ENCODE data around the gene BCAP31. TPM values are rescaled to one million over a fixed set of nuclear protein-coding genes. Genes with fewer than 3 reads are reported as not detected.

BCAP31 gene
- total and polyA plus RNA-seq, 12 donors: 70.2 to 164 (median 85.4) TPM

DNA sequence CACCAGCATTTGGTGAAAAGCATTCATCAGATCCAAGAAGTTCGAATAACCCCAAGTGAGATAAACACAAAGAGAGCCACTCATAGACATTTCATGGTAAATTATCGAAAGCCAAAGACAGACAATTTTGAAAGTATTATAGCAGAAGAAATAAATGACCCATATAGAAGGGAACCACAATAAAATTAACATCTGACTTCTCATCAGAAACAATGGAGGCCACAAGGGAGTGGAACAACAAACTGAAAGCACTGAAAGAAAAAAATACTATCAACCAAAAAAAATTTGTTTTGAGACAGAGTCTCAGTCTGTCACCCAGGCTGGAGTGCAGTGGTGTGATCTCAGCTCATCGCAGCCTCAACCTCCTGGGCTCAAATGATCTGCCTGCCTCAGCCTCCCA, 64.9 kb downstream of the BCAP31 start:
- WGBS, 2 donors: 87 to 96% methylated on average over 2 to 3 of the region's 3 CpGs
- Histone ChIP-seq H3K4me1 (no peaks in the 10 kb centered on the region), H3K27me3 (peaks cover 0 to 68% (median 13%) of the 10 kb centered on the region in 7 donors), H3K9me3 (peaks cover 0 to 10% (median 0%) of the 10 kb centered on the region in 11 donors), H3K4me3 (no peak overlapping the region), H3K36me3 (no peaks in the 10 kb centered on the region), H3K27ac (no peak overlapping the region)
- intact Hi-C loops (cut with DNase I): loop anchor here in 2 of 10 donors (10.0 kb wide), 2 partner anchors 54 to 1186 kb away; no protein-coding TSS in a partner anchor
- no peak for ATAC-seq
- DNase-seq: no peak
- no peak for TF ChIP-seq CTCF (IDR thresholded peaks at IDR 0.05)

- no peak for DNase-seq
These were observed 67.0 kb downstream of the BCAP31 start for GRCh38 chrX:153657161-153657560.

DNA sequence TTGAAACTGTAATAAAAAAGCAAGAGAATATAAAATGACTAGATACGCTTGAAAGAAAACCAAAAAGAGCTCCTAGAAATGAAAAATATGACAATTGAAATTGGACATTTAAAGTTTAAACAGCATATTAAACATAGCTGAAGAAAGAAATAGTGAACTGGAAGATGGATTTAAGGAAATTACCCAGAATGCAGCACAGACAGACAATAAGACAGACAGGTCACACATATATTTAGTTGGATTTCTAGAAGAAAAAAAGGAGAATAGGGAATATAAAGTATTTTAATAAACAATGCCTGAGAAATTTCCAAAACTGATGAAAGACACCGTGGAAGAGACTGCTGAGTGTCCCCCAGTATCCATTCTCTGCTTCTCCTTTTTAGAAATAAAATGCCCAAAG, 70.6 kb downstream of the BCAP31 start:
- Histone ChIP-seq H3K36me3 (no peaks in the 10 kb centered on the region), H3K9me3 (peaks cover 0 to 16% (median 0%) of the 10 kb centered on the region in 11 donors), H3K4me1 (no peaks in the 10 kb centered on the region), H3K27me3 (peaks cover 0 to 23% (median 7%) of the 10 kb centered on the region in 7 donors), H3K27ac (no peak overlapping the region), H3K4me3 (no peak overlapping the region)
- WGBS, 2 donors: 92 to 93% methylated on average over 2 of the region's 2 CpGs
- no peak for ATAC-seq
- intact Hi-C loops (cut with DNase I): loop anchor here in 3 of 10 donors (5.0 to 10.0 kb wide), 3 partner anchors 49 to 1191 kb away; no protein-coding TSS in a partner anchor
- TF ChIP-seq CTCF (IDR thresholded peaks at IDR 0.05): no peak
- DNase-seq: no peak

More at GRCh38 chrX:153657161-153657560, 67.0 kb downstream of the BCAP31 start:
- Histone ChIP-seq H3K9me3 (peaks cover 0 to 22% (median 0%) of the 10 kb centered on the region in 11 donors), H3K4me1 (no peaks in the 10 kb centered on the region), H3K27me3 (peaks cover 0 to 48% (median 3%) of the 10 kb centered on the region in 7 donors), H3K4me3 (no peak overlapping the region), H3K36me3 (no peaks in the 10 kb centered on the region), H3K27ac (no peak overlapping the region)
- intact Hi-C loops (cut with DNase I): loop anchor here in 2 of 10 donors (10.0 kb wide), 2 partner anchors 52 to 1188 kb away; no protein-coding TSS in a partner anchor
- ATAC-seq: no peak
- TF ChIP-seq CTCF (IDR thresholded peaks at IDR 0.05): no peak
- WGBS, 2 donors: 92% methylated on average over 9 of the region's 9 CpGs

- DNase-seq (no peak), ATAC-seq (no peak)
- TF ChIP-seq CTCF (IDR thresholded peaks at IDR 0.05): peak in 4 of 9 donors; percentile 3 to 35 (median 17)
- Histone ChIP-seq H3K27me3 (peaks cover 0 to 34% (median 20%) of the 10 kb centered on the region in 7 donors), H3K9me3 (peaks cover 0 to 16% (median 0%) of the 10 kb centered on the region in 11 donors), H3K36me3 (no peaks in the 10 kb centered on the region), H3K27ac (no peak overlapping the region), H3K4me3 (no peak overlapping the region), H3K4me1 (peaks cover 0 to 11% (median 3%) of the 10 kb centered on the region in 9 donors)
- intact Hi-C loops (cut with DNase I): loop anchor here in 3 of 10 donors (1.0 to 10.0 kb wide), 4 partner anchors 37 to 1193 kb away; no protein-coding TSS in a partner anchor
- 80 to 83% methylated on average over 9 of the region's 9 CpGs for WGBS, 2 donors
These were observed 72.6 kb downstream of the BCAP31 start for GRCh38 chrX:153651540-153652079.
